Endometrial microvascular endothelial cells (primary cell): ENCODE data around the gene VAV1. TPM values are rescaled to one million over a fixed set of nuclear protein-coding genes. Genes with fewer than 3 reads are reported as not detected.
"Not testable (repeated sequence)": the region's sequence is repeated elsewhere in the genome, so short reads cannot be mapped to it uniquely, and the experiment has no call there.

Experiments
- in situ Hi-C: cut with HindIII; loops from 2 replicates; pipeline ENCODE4 v1.10.0; 2017; ENCODE audit warnings: low sequenced_read_pairs, low pct_unique_long_range_greater_than_20kb; ENCODE audit errors: inconsistent ontology term
- total RNA-seq: library from RNA; depleted of rRNA; stranded (reverse); fragments of >200 nt; gene quantifications from one replicate; pipeline ENCODE4 v1.2.3, GENCODE V29; 2015; ENCODE audit errors: inconsistent ontology term

VAV1 gene
- total RNA-seq, 1 donor from 2014 or later, result not detected

DNA sequence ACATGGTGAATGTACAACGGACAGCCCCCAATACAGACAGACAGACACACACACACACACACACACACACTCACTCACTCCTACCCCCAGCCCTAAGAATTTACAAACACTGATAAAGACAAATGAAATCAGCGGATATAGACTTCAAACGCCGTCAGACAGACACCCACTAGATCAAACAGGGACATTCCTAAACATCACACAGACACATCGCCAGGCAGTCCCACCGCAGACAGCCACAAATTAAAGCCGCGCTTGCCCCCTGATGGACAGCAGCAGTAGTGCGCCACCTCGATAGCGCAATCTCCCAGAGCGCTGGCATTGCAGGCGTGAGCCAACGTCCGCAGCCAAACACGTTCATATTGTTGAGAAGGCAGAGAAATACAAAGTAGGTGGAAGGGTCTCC is 90.2 kb downstream of the VAV1 start:
- in situ Hi-C loops, result no loop called here

DNA sequence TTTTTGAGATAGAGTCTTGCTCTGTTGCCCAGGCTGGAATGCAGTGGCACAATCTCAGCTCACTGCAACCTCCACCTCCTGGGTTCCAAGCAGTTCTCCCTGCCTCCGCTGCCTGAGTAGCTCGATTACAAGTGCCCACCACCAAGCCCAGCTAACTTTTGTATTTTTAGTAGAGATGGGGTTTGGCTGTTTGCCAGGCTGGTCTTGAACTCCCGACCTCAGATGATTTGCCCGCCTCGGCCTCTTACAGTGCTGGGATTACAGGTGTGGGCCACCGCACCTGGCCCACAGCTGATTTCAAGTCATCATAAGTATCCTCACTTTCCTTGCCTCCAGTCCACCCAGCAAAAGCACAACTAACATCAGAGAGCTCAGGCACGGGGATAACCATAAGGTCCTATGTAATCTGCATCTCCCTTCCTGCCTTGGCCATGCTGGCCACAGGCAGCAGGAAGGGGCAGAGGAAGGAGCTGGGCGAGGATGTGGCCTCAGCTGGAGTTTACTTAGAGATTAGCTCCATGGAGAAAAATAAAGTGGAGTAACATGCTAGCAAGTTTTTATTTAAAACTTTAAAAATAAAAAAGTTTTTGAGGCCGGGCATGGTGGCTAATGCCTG is 91.9 kb downstream of the VAV1 start:
- in situ Hi-C loops, result no loop called here

DNA sequence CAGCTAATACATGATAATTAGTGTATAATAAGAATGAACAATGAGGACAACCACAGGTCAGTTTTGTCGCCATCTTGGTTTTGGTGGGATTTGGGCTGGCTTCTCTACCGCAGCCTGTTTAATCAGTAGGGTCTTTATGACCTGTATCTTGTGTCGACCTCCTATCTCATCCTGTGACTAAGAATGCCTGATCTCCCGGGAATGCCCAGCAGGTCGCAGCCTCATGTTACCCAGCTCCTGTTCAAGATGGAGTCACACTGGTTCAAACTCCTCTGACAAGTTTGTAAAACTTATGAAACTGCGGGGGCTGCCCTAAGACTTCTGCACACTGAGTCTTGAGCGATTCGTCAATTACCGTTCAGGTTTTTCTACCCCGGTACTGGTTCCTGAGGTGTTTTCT is 93.3 kb downstream of the VAV1 start:
- in situ Hi-C loops, result no loop called here

DNA sequence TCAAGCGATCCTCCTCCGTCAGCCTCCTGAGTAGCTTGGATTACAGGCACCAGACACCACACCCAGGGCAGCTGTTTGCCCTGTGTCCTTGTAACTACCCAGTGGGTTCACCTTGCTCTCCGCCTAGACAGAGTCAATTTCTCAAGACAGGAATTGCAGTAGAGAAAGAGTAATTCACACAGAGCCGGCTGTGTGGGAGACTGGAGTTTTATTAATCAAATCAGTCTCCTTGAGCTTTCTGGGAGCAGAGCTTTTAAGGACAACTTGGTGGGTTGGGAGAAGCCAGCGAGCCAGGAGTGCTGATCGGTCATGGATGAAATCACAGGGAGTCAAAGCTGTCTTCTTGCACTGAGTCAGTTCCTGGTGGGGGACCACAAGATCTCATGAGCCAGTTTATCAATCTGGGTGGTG is 94.2 kb downstream of the VAV1 start:
- in situ Hi-C loops, result no loop called here

DNA sequence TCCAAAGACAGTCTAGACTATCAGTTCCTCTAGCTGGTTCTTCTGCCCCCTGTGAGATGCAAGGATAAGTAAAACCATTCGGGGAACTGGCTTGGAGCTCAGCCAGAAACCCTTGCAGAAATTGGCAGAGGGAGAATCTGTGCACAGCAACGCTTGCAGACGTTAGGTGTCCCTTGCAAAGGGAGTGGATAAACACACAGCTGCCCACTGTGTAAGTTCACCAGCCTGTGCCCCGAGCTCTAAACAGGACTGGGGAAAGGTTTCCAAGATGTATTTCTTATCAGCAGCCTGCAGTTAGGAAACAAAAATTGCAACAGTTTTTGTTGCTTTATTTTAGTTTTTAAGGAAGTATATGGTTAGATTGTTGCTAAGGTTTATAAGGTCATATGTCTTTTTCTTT is 95.8 kb downstream of the VAV1 start:
- in situ Hi-C loops, result no loop called here

DNA sequence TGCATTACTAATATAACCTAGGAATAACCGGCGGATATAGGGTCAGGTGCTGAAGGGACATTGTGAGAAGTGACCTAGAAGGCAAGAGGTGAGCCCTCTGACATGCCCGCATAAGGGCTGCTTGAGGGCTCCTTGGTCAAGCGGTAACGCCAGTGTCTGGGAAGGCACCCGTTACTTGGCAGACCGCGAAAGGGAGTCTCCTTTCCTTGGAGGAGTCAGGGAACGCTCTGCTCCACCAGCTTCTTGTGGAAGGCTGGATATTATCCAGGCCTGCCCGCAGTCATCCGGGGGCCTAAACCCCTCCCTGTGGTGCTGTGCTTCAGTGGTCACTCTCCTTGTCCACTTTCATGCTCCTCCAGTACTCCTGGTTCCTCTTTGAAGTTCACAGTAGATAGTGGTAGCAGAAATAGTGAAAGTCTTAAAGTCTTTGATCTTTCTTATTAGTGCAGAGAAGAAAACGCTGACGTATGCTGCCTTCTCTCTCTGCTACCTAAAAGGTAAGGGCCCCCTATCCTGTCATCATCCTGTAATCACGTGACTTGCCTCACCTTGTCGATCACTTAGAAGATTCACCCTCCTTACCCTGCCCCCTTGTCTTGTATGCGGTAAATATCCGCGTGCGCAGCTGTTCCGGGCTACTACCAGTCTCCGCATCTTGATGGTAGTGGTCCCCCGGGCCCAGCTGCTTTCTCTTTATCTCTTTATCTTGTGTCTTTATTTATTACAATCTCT is 96.8 kb downstream of the VAV1 start:
- in situ Hi-C loops, result not testable (repeated sequence)

DNA sequence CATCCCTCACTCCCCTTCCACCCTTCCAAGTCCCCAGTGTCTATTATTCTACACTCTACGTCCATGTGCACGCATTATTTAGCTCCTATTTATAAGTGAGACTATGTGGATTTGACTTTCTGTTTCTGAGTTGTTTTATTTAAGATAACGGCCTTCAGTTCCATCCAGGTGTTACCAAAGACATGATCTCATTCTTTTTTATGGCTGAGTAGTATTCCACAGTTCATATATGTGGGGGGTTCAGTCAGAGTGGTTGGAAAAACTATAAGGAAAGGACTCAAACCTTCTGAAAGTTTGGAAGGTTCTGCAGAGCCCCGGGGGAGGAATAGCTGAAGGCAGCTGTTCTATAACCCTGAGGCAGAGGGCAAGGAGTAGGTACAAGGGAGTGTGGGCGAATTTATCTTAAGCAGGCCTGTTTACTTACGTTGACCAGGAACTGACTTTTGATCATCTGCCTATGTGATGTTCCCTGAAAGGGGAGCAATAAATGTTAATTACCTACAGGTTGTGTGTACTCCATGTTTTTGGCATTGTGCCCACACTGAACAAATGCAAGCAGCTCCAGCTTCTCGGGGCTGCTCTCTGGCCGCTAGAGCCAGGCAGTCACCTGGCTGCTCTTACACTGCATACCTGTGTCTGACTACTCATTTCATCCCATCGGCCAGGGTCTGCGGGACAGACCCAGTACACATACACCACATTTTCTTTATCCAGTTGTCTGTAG is 101.4 kb downstream of the VAV1 start:
- in situ Hi-C loops, result no loop called here

DNA sequence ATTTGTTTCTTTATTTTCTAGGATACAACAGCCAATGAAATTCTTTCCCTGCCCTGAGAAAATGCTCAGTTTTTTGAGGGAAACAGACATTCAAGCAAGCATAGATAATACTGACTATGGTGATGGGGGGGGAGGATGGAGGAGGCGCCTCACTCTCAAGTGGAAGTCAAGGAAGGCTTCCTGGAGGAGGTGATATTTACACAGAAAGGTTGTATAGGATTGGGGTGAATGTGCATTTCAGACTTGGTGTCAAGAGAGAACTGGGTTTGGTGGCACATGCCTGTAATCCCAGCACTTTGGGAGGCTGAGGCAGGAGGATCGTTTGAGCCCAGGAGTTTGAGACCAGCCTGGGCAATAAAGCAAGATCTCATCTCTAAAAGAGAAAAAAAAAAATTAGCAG is 102.7 kb downstream of the VAV1 start:
- in situ Hi-C loops, result no loop called here

DNA sequence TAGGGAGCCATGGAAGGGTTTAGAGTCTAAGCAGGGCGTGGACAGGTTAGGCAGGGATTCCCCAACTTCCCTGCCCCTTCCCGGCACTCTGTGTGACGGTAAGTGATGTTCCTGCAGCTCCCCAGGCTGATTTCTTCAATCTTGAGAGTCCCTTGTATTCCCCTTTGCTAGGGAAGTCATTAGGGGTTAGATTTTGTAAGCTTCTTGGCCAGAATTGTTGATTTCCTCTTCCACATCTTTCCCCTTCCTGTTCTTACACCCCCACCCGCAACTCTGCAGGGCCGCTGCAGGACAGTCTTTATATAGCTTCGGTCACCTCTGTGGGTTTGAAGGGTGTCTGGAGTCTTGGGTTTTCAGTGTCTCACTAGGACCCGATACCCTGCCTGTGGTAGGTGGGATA is 104.2 kb downstream of the VAV1 start:
- in situ Hi-C loops, result no loop called here

DNA sequence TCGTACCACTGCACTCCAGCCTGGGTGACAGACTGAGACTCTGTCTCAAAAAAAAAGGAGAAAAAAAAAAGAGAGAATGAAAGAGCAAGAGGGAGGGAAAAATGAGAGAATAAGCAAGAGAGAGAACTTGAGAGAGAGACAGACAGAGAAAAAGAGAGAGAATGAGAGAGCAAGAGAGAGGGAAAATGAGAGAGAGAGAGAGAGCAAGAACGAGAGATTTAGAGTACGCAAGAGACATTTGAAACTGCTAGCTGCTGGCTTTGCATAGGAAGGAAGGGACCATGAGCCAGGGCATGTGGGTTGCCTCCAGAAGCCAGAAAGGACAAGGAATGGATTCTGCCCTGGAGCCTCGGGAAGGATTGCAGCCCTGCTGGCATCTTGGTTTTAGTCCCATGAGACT is 105.3 kb downstream of the VAV1 start:
- in situ Hi-C loops, result no loop called here

DNA sequence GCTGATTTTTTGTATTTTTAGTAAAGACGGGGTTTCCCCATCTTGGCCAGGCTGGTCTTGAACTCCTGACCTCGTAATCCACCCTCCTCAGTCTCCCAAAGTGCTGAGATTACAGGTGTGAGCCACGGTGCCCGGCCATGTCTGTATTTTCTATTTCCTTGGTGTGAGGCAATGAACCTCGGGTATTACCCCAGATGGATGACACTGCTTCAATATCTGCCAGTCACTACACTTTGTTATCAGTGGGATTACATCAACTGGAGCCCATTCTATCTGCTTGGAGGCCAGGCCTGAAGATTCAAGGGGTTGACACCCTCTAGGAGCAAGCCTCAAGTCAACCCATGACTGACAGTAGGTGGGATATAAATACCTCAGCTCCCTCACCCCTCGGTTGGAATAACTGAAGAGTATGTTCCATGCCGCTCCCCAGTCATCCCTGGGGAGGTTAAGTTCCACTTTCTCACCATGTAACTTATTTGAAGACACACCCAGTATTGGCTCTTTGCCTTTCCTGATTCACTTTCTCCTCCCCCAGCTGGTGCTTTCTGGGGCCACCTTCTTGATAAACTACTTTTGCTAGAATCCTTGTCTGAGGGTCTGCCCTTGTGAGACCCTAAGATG is 113.9 kb downstream of the VAV1 start:
- in situ Hi-C loops, result no loop called here

DNA sequence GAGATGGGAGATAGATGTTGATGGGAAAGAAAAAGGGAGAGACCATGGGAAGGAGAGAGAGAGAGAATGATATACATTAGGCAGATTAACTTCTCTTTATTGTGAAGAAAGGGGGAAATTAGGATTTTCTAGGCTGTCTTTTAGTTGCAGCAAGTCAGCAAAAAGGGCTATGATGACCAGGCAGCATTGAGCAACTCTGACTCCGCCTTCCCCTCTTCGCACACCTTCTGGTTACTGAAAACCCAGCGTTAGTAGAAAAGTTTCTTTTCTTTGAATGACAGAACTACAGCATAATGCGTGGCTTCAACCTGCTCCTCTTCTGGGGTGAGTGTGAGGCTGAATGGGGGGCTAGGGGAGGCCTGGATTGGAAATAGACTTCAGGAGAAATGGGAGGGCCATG is 114.8 kb downstream of the VAV1 start, which contains the start of gene ADGRE1:
Gene ADGRE1 (plus strand): TSS at position 264 of the 400 bp plus-strand sequence. CDS start 30 bp downstream, at position 294.
- in situ Hi-C loops, result no loop called here

DNA sequence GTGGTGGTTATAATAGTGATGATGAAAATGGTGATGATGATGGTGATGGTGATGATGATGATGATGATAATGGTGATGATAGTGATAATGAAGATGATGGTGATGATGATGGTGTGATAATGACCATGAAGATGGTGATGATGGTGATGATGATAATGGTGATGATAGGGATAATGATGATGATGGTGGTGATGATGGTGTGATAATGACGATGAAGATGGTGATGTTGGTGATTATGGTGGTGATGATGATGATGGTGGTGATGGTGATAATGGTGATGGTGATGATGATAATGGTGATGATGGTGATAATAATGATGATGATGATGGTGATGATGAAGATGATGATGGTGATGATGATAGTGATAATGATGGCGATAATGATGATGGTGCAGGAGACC is 116.5 kb downstream of the VAV1 start:
- in situ Hi-C loops, result no loop called here

DNA sequence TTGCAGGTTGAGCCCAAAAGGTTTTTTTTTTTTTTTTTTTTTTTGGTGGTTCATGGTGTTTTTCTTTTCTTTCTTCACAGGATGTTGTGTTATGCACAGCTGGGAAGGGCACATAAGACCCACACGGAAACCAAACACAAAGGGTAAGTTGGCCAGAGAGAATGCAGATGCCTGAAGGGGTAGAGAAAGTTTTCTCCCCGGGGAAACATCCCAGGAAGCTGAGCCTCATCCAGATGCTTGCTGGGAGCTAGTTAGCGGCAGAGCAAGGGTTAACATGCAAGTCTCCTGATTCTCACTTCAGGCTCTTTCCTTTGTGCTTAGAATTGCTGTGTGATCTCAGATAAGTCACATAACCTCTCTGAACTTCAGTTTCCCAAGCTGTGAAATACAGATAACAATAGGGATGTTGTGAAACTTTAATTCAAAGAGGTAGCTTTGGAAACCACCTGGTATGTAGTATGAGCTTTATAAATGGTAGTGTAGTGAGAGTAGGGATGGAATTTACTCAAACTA is 117.9 kb downstream of the VAV1 start:
- in situ Hi-C loops, result no loop called here

DNA sequence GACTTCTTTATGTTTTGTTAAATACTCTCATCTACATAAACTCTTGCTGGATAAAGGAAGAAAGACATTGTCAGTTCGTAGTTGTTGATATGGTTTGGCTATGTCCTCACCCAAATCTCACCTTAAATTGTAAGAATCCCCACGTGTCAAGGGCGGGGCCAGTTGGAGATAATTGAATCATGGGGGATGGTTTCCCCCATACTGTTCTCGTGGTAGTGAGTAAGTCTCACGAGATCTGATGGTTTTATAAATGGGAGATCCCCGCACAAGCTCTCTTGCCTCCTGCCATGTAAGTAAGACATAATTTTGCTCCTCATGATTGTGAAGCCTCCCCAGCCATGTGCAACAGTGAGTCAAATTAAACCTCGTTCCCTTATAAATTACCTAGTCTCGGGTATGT is 118.4 kb downstream of the VAV1 start:
- in situ Hi-C loops, result no loop called here

DNA sequence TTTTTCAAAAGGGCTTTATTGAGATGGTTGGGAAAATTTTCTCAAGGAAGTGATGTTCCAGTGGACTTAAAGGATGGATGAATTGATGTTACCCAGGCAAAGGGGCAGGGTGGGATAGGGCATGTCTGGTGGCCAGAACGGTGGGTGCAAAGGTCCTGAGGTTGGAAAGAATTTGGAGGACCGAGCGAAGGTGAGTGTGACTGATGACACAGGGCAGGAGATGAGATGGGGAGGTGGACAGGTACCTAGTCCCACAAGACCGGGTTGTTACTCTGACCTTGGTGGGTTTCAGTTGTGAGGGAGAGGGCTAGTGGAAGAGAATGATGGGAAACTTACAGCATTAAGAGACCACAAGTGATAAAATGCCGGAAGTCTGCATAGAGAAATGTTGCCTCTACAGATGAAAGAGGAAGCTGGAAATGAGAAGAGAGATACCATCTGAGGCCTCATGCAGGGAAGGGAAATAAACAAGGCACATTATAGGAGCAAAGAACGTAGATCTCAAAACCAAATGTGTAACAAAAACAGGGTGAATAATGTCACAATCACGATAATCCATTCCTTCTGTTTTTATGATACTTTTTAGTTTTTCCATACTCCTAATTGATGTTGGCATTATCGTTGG is 119.4 kb downstream of the VAV1 start:
- in situ Hi-C loops, result no loop called here

DNA sequence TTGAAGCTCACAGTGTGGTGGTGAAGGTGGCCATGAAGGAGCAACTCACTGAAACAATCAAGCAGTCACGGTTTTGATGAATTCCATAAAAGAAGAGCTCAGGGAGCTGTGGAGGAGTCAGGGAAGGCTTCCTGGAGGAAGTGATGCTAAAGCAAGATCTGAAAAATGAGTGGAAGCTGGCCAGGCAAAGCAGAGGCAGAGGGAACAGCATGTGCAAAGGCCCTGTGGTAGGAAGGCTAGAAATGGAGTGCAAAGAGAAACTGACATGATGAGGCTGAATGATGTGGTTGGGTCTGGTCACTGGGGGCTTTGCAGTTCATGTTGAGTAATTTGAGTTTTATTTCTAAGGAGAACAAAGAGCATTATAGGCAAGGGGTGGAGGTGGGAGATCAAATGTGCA is 121.8 kb downstream of the VAV1 start:
- in situ Hi-C loops, result no loop called here

DNA sequence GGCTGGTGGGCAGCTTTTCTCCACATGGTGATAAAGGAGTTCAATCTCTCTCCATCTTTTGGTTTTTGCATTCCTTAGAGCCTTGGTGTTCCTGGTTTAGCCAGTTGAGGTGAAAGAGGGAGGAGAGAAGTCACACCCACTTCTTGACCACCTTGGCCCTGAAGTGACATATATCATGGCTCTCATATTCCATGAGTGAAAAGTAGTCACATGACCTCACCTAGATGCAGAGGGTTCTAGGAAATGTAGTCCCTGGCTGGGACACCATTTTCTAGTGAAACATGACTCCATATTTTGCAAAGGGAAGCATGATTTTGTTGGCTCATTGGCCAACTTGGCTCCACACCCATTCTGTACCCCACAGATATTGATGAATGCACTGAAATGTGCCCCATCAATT is 130.9 kb downstream of the VAV1 start:
- in situ Hi-C loops, result no loop called here

DNA sequence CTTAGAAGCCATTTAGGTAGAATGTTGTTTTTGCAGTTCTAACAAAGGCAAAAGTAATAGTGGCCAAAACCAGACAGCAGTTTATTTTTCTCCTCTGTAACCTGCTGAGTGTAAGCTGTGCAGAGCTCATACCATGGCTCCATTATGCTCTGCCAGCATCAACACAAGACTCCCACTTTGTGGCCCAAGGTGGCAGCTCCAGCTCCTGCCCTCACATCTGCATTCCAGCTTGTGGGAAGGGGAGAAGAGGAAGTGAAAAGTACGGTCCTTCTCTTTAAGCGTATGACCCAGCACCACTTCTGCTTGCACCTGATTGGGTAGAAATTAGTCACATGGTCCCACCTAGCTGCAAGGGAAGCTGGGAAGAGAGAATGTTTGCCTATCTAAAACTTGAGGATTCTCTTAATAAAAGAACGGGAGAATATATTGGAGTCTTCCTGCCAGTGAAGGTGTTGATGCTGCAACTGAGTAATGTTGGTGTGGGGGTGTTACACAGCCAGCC is 134.1 kb downstream of the VAV1 start:
- in situ Hi-C loops, result no loop called here
